ENCODE data around the gene SLC9A9. TPM values are rescaled to one million over a fixed set of nuclear protein-coding genes. Genes with fewer than 3 reads are reported as not detected.

SLC9A9 gene
- total RNA-seq, 1 experiment from 2014 or later = 2.2 TPM

DNA sequence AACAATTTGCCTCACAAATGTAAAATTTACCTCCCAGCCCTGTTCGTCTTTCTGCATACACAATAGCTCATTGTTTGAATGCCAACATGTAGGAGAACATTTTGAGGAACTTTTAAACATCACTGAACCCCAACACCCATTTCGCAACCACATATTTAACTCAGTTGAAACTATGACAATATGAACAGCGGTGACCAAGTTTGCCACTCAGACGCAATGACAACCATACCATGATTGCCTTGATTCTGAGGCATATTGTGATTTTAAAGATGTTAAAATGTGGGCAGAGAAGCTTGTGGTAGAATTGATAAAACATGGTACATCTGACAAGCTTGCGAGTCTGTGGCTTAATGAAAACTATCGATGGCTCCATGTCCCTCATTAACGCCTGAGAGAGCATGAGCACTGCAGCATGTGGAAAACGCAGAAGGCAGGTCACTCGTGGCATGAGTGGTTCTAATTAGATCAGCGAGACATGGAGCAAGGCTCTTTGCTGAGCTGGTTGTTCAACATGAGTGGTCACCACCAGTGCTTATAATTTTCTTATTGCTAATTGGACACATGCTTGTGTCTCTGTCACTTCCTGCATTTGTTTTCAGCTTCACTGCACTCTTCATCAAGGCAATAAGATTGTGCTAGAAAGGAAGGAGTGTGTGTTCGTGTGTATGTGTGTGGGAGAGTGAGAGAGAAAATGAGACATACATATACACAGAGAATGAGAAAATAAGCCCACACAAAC lies 611.9 kb downstream of the SLC9A9 start:
- intact Hi-C loops (cut with micrococcal nuclease) = no loop called here
- no TSS peak for BruUV-seq (replicated peaks)
- no peaks in the 10 kb centered on the region for H3K4me1 Mint-ChIP-seq (ENCODE audit: insufficient read depth, unreplicated experiment)
- CTCF ChIA-PET = interaction anchor here (0.6 to 0.7 kb wide), 2 partner anchors 115 to 408 kb away, joined by 3 read pairs; no protein-coding TSS in a partner anchor
- no peaks in the 10 kb centered on the region for H3K27me3 Mint-ChIP-seq (ENCODE audit: insufficient read depth, unreplicated experiment)
- H3K36me3 Mint-ChIP-seq (ENCODE audit: insufficient read depth, unreplicated experiment) = no peaks in the 10 kb centered on the region
- no peak overlapping the region for H3K27ac Mint-ChIP-seq (ENCODE audit: low read depth, unreplicated experiment)
- no peak overlapping the region for H3K4me3 Mint-ChIP-seq (ENCODE audit: unreplicated experiment)
- no peaks in the 10 kb centered on the region for H3K9me3 Mint-ChIP-seq (ENCODE audit: unreplicated experiment)
- TF ChIP-seq, protein P1, sequence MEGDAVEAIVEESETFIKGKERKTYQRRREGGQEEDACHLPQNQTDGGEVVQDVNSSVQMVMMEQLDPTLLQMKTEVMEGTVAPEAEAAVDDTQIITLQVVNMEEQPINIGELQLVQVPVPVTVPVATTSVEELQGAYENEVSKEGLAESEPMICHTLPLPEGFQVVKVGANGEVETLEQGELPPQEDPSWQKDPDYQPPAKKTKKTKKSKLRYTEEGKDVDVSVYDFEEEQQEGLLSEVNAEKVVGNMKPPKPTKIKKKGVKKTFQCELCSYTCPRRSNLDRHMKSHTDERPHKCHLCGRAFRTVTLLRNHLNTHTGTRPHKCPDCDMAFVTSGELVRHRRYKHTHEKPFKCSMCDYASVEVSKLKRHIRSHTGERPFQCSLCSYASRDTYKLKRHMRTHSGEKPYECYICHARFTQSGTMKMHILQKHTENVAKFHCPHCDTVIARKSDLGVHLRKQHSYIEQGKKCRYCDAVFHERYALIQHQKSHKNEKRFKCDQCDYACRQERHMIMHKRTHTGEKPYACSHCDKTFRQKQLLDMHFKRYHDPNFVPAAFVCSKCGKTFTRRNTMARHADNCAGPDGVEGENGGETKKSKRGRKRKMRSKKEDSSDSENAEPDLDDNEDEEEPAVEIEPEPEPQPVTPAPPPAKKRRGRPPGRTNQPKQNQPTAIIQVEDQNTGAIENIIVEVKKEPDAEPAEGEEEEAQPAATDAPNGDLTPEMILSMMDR (IDR thresholded peaks at IDR 0.05; ENCODE audit: unreplicated experiment) = no peak
- POLR2A ChIA-PET = interaction anchor here (0.7 to 1.0 kb wide), 2 partner anchors 11 to 16 kb away, joined by 3 read pairs; no protein-coding TSS in a partner anchor
- DNase-seq (ENCODE audit: unreplicated experiment) = no peak

DNA sequence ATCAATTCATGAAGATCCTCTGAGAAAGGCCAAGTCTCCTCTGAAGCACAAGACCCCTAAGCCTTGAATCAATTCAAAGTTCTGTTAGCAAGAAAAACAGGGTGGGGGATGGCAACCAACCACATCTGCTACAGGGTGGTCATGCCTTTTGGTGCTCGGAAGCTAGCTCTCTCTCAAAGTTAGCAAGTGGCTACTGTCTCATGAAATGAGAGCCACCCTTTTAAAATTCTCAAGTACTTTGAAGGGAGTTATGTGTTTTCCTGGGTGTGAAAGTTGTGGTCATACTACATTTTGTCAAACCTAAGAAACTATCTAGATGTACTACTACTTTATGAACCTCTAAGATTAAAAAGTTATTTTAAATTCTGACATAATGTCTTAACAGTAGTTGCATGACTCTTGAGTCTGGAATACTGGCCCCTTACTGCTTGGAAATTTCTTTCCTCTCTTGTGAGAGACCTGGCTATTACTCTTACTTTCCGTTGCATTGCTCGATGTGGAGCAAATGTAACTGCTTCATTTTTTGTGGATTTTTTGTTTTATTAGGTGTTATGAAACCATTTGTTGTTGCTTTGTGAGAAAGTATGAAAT lies 612.6 kb downstream of the SLC9A9 start:
- ChIA-PET CTCF (interaction anchor here (0.6 kb wide), 1 partner anchor 115 kb away, joined by 3 read pairs; no protein-coding TSS in a partner anchor), POLR2A (interaction anchor here (1.0 to 1.1 kb wide), 2 partner anchors 10 to 29 kb away, joined by 3 to 5 read pairs; no protein-coding TSS in a partner anchor)
- H3K9me3 Mint-ChIP-seq (ENCODE audit: unreplicated experiment) = no peaks in the 10 kb centered on the region
- H3K36me3 Mint-ChIP-seq (ENCODE audit: insufficient read depth, unreplicated experiment) = no peaks in the 10 kb centered on the region
- no peaks in the 10 kb centered on the region for H3K27me3 Mint-ChIP-seq (ENCODE audit: insufficient read depth, unreplicated experiment)
- H3K4me1 Mint-ChIP-seq (ENCODE audit: insufficient read depth, unreplicated experiment) = no peaks in the 10 kb centered on the region
- intact Hi-C loops (cut with micrococcal nuclease) = no loop called here
- no TSS peak for BruUV-seq (replicated peaks)
- no peak overlapping the region for H3K27ac Mint-ChIP-seq (ENCODE audit: low read depth, unreplicated experiment)
- no peak overlapping the region for H3K4me3 Mint-ChIP-seq (ENCODE audit: unreplicated experiment)
- TF ChIP-seq, protein P1 (IDR thresholded peaks at IDR 0.05; ENCODE audit: unreplicated experiment) = no peak
- DNase-seq (ENCODE audit: unreplicated experiment) = no peak

DNA sequence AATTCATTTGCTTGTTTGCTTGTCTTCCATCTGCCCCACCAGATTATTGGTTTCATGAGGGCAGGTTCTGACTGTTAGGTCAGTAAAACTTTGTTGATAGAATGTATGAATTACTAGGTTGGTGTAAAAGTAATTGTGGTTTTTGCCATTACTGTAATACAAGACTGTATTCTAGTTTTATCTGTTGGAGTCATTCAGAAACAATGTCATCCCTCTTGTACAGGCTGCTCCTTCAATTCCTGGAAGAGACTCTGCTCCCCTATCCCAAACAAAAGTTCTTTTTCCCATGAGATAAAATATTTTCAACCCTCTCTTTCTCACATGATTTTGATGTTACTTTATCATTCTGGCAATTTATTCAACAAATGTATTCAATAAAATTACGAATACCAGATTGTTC lies 613.7 kb downstream of the SLC9A9 start:
- no TSS peak for BruUV-seq (replicated peaks)
- intact Hi-C loops (cut with micrococcal nuclease) = no loop called here
- POLR2A ChIA-PET = interaction anchor here (1.1 kb wide), 1 partner anchor 30 kb away, joined by 5 read pairs; no protein-coding TSS in a partner anchor

GRCh38 chr3:143232981-143233380 lies 615.3 kb downstream of the SLC9A9 start:
- no peaks in the 10 kb centered on the region for H3K4me1 Mint-ChIP-seq (ENCODE audit: insufficient read depth, unreplicated experiment)
- intact Hi-C loops (cut with micrococcal nuclease) = no loop called here
- no peak for DNase-seq (ENCODE audit: unreplicated experiment)
- no peaks in the 10 kb centered on the region for H3K27me3 Mint-ChIP-seq (ENCODE audit: insufficient read depth, unreplicated experiment)
- no peaks in the 10 kb centered on the region for H3K36me3 Mint-ChIP-seq (ENCODE audit: insufficient read depth, unreplicated experiment)
- ChIA-PET CTCF (interaction anchor here (0.9 to 1.3 kb wide), 2 partner anchors 9 to 411 kb away, joined by 3 read pairs; no protein-coding TSS in a partner anchor), POLR2A (interaction anchor here (0.7 kb wide), 1 partner anchor 34 kb away, joined by 3 read pairs; no protein-coding TSS in a partner anchor)
- BruUV-seq (replicated peaks) = no TSS peak
- no peak overlapping the region for H3K27ac Mint-ChIP-seq (ENCODE audit: low read depth, unreplicated experiment)
- H3K9me3 Mint-ChIP-seq (ENCODE audit: unreplicated experiment) = no peaks in the 10 kb centered on the region
- H3K4me3 Mint-ChIP-seq (ENCODE audit: unreplicated experiment) = no peak overlapping the region
- TF ChIP-seq, protein P1 (IDR thresholded peaks at IDR 0.05; ENCODE audit: unreplicated experiment) = no peak

More for the DNA sequence above, 613.7 kb downstream of the SLC9A9 start:
- Mint-ChIP-seq H3K36me3 (ENCODE audit: insufficient read depth, unreplicated experiment) (no peaks in the 10 kb centered on the region), H3K9me3 (ENCODE audit: unreplicated experiment) (no peaks in the 10 kb centered on the region), H3K4me3 (ENCODE audit: unreplicated experiment) (no peak overlapping the region), H3K4me1 (ENCODE audit: insufficient read depth, unreplicated experiment) (no peaks in the 10 kb centered on the region), H3K27ac (ENCODE audit: low read depth, unreplicated experiment) (no peak overlapping the region), H3K27me3 (ENCODE audit: insufficient read depth, unreplicated experiment) (no peaks in the 10 kb centered on the region)
- no peak for DNase-seq (ENCODE audit: unreplicated experiment)
- CTCF ChIA-PET = no interaction called here
- TF ChIP-seq, protein P1 (IDR thresholded peaks at IDR 0.05; ENCODE audit: unreplicated experiment) = no peak

All from MCF 10A (cell line).